Endothelial cell of umbilical vein (primary cell): ENCODE data around the gene SPARC.

Experiments used
- CTCF ChIP-seq, 2 donors: IDR thresholded peaks; 1 replicate in 1 of 2; 2 replicates in 1 of 2; pipeline ENCODE4 v1.5.1; 2011; ENCODE audit warnings: low read length in 2 of 2, mild to moderate bottlenecking in 2 of 2, moderate library complexity in 2 of 2, control low read depth in 1 of 2, inconsistent platforms in 1 of 2, low read depth in 1 of 2; ENCODE audit not compliant: insufficient read depth in 1 of 2; ENCODE audit errors: extremely low read depth in 1 of 2
- EZH2 ChIP-seq: IDR thresholded peaks from 2 replicates; pipeline ENCODE4 v1.6.1; 2012; ENCODE audit warnings: borderline replicate concordance, low read depth, mild to moderate bottlenecking, moderate library complexity, low read length, inconsistent platforms; ENCODE audit not compliant: severe bottlenecking
- FOS ChIP-seq: IDR thresholded peaks from 2 replicates; pipeline ENCODE4 v1.6.1; 2011; ENCODE audit warnings: mild to moderate bottlenecking, low read length, moderate library complexity, borderline replicate concordance; ENCODE audit not compliant: insufficient read depth
- MAX ChIP-seq: IDR thresholded peaks from 2 replicates; pipeline ENCODE4 v1.6.1; 2011; ENCODE audit not compliant: insufficient read depth, insufficient read length
- MYC ChIP-seq: IDR thresholded peaks from one replicate; pipeline ENCODE4 v1.6.1; 2011; ENCODE audit warnings: mild to moderate bottlenecking, low read depth, low read length
- POLR2A ChIP-seq: IDR thresholded peaks from 2 replicates; pipeline ENCODE4 v1.6.1; 2012; ENCODE audit warnings: low read depth, mild to moderate bottlenecking, control low read depth, low read length
- POLR2AphosphoS5 ChIP-seq: IDR thresholded peaks from 2 replicates; pipeline ENCODE4 v1.6.1; 2012; ENCODE audit warnings: low read depth, mild to moderate bottlenecking, control low read depth, low read length, moderate library complexity; ENCODE audit not compliant: insufficient read depth

GRCh38 chr5:151627650-151628049 lies 59.1 kb downstream of the SPARC start:
- TF ChIP-seq POLR2A (no peak), CTCF (IDR thresholded peaks at IDR 0.05; ENCODE audit: extremely low read depth in 1 of 2, insufficient read depth in 1 of 2, low read depth in 1 of 2, low read length in 2 of 2) (no peak), EZH2 (no peak), MYC (no peak), MAX (no peak), FOS (no peak), POLR2AphosphoS5 (no peak)
